ENCODE results near the gene SPAG6.
"Not testable (repeated sequence)": the region's sequence is repeated elsewhere in the genome, so short reads cannot be mapped to it uniquely, and the experiment has no call there.

Gene SPAG6

GRCh38 chr10:22372298-22372697 lies 27.0 kb downstream of the SPAG6 start:
- DNase-seq (ENCODE audit: low read depth in 2 of 2) = no peak

- DNase-seq (ENCODE audit: low read depth in 2 of 2) = no peak
Observed at GRCh38 chr10:22372917-22373316, 27.6 kb downstream of the SPAG6 start.

- DNase-seq (ENCODE audit: low read depth in 2 of 2) = no peak
Observed at GRCh38 chr10:22374489-22375126, 29.3 kb downstream of the SPAG6 start.

GRCh38 chr10:22379059-22379458 lies 33.8 kb downstream of the SPAG6 start:
- DNase-seq (ENCODE audit: low read depth in 2 of 2) = peak; percentile 22 to 35

- DNase-seq (ENCODE audit: low read depth in 2 of 2) = no peak
Observed at GRCh38 chr10:22381262-22381661, 36.0 kb downstream of the SPAG6 start.

- no peak for DNase-seq (ENCODE audit: low read depth in 2 of 2)
Observed at GRCh38 chr10:22386503-22386902, 41.2 kb downstream of the SPAG6 start.

- no peak for DNase-seq (ENCODE audit: low read depth in 2 of 2)
Observed at GRCh38 chr10:22389856-22390589, 44.7 kb downstream of the SPAG6 start.

- no peak for DNase-seq (ENCODE audit: low read depth in 2 of 2)
Observed at GRCh38 chr10:22391600-22391999, 46.3 kb downstream of the SPAG6 start.

- not testable (repeated sequence) for DNase-seq (ENCODE audit: low read depth in 2 of 2)
Observed at GRCh38 chr10:22396195-22396594, 50.9 kb downstream of the SPAG6 start.

GRCh38 chr10:22406916-22407315 lies 61.6 kb downstream of the SPAG6 start:
- not testable (repeated sequence) for DNase-seq (ENCODE audit: low read depth in 2 of 2)

- DNase-seq (ENCODE audit: low read depth in 2 of 2) = no peak
Observed at GRCh38 chr10:22410394-22410793, 65.1 kb downstream of the SPAG6 start.

GRCh38 chr10:22410846-22411245 lies 65.5 kb downstream of the SPAG6 start:
- no peak for DNase-seq (ENCODE audit: low read depth in 2 of 2)

GRCh38 chr10:22414146-22414545 lies 68.8 kb downstream of the SPAG6 start:
- DNase-seq (ENCODE audit: low read depth in 2 of 2) = no peak

- no peak for DNase-seq (ENCODE audit: low read depth in 2 of 2)
Observed at GRCh38 chr10:22415072-22415471, 69.8 kb downstream of the SPAG6 start.

- DNase-seq (ENCODE audit: low read depth in 2 of 2) = no peak
Observed at GRCh38 chr10:22417736-22418268, 72.5 kb downstream of the SPAG6 start.

GRCh38 chr10:22420787-22421517 lies 75.7 kb downstream of the SPAG6 start:
- DNase-seq (ENCODE audit: low read depth in 2 of 2) = no peak

GRCh38 chr10:22426653-22427052 lies 81.4 kb downstream of the SPAG6 start:
- DNase-seq (ENCODE audit: low read depth in 2 of 2) = no peak

- no peak for DNase-seq (ENCODE audit: low read depth in 2 of 2)
Observed at GRCh38 chr10:22427101-22427500, 81.8 kb downstream of the SPAG6 start.

GRCh38 chr10:22427890-22428571 lies 82.7 kb downstream of the SPAG6 start:
- DNase-seq (ENCODE audit: low read depth in 2 of 2) = no peak

GRCh38 chr10:22429146-22429545 lies 83.8 kb downstream of the SPAG6 start:
- no peak for DNase-seq (ENCODE audit: low read depth in 2 of 2)

GRCh38 chr10:22429981-22430421 lies 84.7 kb downstream of the SPAG6 start:
- DNase-seq (ENCODE audit: low read depth in 2 of 2) = no peak

GRCh38 chr10:22433875-22434274 lies 88.6 kb downstream of the SPAG6 start:
- no peak for DNase-seq (ENCODE audit: low read depth in 2 of 2)

Data from stimulated activated CD4-positive, alpha-beta T cell treated with anti-CD3 and anti-CD28 coated beads, Interleukin-12 subunit alpha, Interleukin-12 subunit beta, amount 100 ng/mL, for 24 hours (primary cell).